Measurements from ENCODE around the gene MEGF10. TPM values are rescaled to one million over a fixed set of nuclear protein-coding genes. Genes with fewer than 3 reads are reported as not detected.

The MEGF10 gene
- total RNA-seq, 3 donors from 2014 or later, result 0.70 to 4.9 (median 0.81) TPM

DNA sequence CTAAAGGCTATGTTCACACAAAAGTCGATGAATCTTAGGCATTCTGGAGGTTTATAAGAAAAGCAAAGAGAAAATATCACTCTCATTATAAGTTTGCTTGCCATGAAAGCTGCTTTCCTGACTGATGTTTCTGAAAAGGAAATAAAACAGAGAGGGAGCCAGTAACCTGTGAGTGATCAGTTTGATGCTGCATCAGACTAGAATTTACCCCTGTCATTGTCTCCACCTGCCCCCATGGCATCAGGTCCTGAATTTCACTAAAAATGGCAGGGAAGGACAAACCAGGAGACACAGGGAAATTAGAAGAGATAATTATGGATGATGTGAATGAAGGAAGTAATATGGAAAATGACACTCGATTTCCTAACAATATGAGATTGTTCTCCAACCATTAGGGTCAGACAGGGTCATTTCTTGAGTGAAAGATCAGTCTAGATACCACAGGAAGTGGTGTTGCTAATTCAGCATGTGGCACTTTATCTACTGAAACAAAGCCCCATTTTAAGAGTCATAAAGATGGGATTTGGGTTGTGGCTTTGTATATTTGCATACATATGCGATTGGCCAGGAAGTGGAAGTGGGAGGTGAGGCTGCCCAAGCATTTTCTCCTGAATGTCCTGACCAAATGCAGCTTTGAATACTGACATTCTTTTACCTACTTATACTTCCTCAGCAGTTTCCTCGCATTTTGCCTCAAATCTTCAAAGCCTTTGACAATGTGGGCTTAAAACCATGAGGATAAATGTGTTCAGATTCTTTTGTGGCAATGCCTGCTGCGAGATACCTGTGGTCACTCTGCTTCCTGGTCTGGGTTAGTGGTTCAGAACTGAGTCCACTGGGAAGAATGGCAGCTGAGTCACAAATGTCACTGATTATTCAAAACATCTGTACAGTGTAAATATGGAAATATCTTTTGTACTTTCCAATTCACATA, 29.7 kb downstream of the MEGF10 start:
- intact Hi-C loops (cut with DNase I, micrococcal nuclease), result no loop called here
- peaks cover 6% of the 10 kb centered on the region for H3K4me1 ChIP-seq (ENCODE audit: low read depth)
- H3K4me3 ChIP-seq, result no peak overlapping the region
- DNase-seq (no peak), ATAC-seq (peak; percentile 67)
- TF ChIP-seq, protein P1, sequence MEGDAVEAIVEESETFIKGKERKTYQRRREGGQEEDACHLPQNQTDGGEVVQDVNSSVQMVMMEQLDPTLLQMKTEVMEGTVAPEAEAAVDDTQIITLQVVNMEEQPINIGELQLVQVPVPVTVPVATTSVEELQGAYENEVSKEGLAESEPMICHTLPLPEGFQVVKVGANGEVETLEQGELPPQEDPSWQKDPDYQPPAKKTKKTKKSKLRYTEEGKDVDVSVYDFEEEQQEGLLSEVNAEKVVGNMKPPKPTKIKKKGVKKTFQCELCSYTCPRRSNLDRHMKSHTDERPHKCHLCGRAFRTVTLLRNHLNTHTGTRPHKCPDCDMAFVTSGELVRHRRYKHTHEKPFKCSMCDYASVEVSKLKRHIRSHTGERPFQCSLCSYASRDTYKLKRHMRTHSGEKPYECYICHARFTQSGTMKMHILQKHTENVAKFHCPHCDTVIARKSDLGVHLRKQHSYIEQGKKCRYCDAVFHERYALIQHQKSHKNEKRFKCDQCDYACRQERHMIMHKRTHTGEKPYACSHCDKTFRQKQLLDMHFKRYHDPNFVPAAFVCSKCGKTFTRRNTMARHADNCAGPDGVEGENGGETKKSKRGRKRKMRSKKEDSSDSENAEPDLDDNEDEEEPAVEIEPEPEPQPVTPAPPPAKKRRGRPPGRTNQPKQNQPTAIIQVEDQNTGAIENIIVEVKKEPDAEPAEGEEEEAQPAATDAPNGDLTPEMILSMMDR (IDR thresholded peaks at IDR 0.05), result no peak
- H3K36me3 ChIP-seq (ENCODE audit: low read depth), result no peaks in the 10 kb centered on the region
- no peaks in the 10 kb centered on the region for H3K9me3 ChIP-seq

GRCh38 chr5:127321465-127321864, 30.9 kb downstream of the MEGF10 start:
- Histone ChIP-seq H3K4me1 (ENCODE audit: low read depth) (no peaks in the 10 kb centered on the region), H3K9me3 (no peaks in the 10 kb centered on the region), H3K36me3 (ENCODE audit: low read depth) (no peaks in the 10 kb centered on the region), H3K4me3 (no peak overlapping the region)
- TF ChIP-seq, protein P1 (IDR thresholded peaks at IDR 0.05), result no peak
- DNase-seq, result no peak
- ATAC-seq, result no peak
- intact Hi-C loops (cut with DNase I, micrococcal nuclease), result no loop called here

DNA sequence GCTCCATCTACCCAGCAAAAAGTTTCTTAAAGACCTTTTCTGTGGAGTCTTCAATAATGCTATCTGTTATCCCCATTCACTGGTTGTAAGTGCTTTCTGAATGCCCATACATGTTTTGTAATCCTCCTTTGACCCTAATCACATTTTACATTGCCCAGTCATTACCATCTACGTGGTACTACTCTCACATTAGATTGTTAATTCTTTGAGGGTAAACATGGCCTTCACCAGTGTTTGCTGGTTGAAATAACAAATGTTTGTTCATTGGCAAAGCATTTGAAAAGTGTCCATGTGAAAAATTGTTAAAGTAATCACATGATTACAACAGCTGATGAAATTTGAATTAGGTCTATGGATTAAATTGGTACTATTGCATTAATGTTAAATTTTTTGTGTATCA, 31.8 kb downstream of the MEGF10 start:
- no peaks in the 10 kb centered on the region for H3K9me3 ChIP-seq
- no peak for ATAC-seq
- TF ChIP-seq, protein P1 (IDR thresholded peaks at IDR 0.05), result no peak
- no peaks in the 10 kb centered on the region for H3K36me3 ChIP-seq (ENCODE audit: low read depth)
- intact Hi-C loops (cut with DNase I, micrococcal nuclease), result no loop called here
- no peak overlapping the region for H3K4me3 ChIP-seq
- no peaks in the 10 kb centered on the region for H3K4me1 ChIP-seq (ENCODE audit: low read depth)
- DNase-seq, result no peak

DNA sequence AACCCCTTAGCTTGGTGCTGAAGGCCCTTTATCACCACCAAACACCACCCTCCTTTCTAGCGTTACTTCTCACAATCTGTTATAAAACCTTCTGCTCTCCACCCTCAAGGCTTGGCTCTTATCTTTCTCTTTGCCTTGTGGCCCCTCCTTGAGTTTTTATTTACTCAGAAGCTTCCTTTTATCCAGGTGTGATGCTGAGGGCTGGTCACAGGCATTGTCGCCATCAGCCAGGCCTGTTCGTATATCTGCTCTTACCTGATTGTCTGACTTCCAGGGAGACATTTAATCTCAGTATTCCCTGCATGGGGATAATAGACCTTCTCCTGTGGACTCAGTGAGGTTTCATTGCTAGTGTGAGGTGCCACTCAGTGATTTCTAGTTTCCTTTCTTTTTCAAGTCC, 34.2 kb downstream of the MEGF10 start:
- H3K4me3 ChIP-seq, result no peak overlapping the region
- intact Hi-C loops (cut with DNase I, micrococcal nuclease), result no loop called here
- H3K4me1 ChIP-seq (ENCODE audit: low read depth), result no peaks in the 10 kb centered on the region
- ATAC-seq (no peak), DNase-seq (no peak)
- H3K9me3 ChIP-seq, result no peaks in the 10 kb centered on the region
- TF ChIP-seq, protein P1 (IDR thresholded peaks at IDR 0.05), result no peak
- H3K36me3 ChIP-seq (ENCODE audit: low read depth), result no peaks in the 10 kb centered on the region

DNA sequence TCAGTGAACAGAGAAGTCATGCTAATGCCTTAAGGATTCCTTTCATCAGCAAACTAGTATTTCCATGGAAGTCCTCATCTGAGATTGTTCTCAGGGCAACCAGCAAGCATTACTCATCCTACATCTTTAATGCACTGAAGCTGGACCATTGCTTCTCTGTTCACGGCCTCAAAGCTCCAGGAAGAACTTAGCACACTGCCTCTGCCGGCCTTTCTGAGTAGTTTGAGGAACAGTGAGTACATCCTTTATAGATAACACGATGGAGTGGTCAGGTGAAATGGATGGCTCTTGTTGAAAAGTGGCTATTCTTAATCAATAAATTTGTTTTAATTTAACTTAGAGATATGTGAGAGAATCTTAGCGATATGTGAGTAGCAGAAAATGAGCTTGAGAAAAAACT, 35.8 kb downstream of the MEGF10 start:
- DNase-seq (no peak), ATAC-seq (no peak)
- intact Hi-C loops (cut with DNase I, micrococcal nuclease), result no loop called here
- H3K4me1 ChIP-seq (ENCODE audit: low read depth), result no peaks in the 10 kb centered on the region
- H3K9me3 ChIP-seq, result no peaks in the 10 kb centered on the region
- TF ChIP-seq, protein P1 (IDR thresholded peaks at IDR 0.05), result no peak
- no peak overlapping the region for H3K4me3 ChIP-seq
- no peaks in the 10 kb centered on the region for H3K36me3 ChIP-seq (ENCODE audit: low read depth)

Data from mucosa of descending colon (tissue), 3 donors.